ENCODE data around the gene BARHL1. TPM values are rescaled to one million over a fixed set of nuclear protein-coding genes. Genes with fewer than 3 reads are reported as not detected.
A peak's percentile ranks its signal among the peaks of the same experiment; 100 is the strongest.

Gene BARHL1
- total and polyA plus RNA-seq, 2 experiments from 2014 or later = not detected

DNA sequence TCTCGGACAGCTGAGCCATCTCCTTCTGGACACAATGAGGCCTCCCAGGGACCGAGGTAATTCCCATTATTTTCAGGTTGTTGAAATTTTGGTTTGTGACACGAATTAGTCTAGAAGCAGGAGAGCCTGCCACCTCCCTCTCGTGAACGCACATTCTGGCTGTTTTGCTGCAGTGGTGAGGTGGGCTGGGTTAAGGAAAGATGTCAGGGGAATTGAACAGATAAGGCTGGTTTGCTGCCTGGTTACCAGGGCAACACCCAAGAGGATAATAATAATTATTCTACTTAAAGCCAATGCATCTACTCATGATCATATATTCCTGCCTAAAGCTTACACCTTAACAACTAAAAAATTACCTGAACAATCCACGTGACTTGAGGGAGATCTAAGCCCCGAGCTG is 49.3 kb downstream of the BARHL1 start (continued):
- TF ChIP-seq, protein P1, sequence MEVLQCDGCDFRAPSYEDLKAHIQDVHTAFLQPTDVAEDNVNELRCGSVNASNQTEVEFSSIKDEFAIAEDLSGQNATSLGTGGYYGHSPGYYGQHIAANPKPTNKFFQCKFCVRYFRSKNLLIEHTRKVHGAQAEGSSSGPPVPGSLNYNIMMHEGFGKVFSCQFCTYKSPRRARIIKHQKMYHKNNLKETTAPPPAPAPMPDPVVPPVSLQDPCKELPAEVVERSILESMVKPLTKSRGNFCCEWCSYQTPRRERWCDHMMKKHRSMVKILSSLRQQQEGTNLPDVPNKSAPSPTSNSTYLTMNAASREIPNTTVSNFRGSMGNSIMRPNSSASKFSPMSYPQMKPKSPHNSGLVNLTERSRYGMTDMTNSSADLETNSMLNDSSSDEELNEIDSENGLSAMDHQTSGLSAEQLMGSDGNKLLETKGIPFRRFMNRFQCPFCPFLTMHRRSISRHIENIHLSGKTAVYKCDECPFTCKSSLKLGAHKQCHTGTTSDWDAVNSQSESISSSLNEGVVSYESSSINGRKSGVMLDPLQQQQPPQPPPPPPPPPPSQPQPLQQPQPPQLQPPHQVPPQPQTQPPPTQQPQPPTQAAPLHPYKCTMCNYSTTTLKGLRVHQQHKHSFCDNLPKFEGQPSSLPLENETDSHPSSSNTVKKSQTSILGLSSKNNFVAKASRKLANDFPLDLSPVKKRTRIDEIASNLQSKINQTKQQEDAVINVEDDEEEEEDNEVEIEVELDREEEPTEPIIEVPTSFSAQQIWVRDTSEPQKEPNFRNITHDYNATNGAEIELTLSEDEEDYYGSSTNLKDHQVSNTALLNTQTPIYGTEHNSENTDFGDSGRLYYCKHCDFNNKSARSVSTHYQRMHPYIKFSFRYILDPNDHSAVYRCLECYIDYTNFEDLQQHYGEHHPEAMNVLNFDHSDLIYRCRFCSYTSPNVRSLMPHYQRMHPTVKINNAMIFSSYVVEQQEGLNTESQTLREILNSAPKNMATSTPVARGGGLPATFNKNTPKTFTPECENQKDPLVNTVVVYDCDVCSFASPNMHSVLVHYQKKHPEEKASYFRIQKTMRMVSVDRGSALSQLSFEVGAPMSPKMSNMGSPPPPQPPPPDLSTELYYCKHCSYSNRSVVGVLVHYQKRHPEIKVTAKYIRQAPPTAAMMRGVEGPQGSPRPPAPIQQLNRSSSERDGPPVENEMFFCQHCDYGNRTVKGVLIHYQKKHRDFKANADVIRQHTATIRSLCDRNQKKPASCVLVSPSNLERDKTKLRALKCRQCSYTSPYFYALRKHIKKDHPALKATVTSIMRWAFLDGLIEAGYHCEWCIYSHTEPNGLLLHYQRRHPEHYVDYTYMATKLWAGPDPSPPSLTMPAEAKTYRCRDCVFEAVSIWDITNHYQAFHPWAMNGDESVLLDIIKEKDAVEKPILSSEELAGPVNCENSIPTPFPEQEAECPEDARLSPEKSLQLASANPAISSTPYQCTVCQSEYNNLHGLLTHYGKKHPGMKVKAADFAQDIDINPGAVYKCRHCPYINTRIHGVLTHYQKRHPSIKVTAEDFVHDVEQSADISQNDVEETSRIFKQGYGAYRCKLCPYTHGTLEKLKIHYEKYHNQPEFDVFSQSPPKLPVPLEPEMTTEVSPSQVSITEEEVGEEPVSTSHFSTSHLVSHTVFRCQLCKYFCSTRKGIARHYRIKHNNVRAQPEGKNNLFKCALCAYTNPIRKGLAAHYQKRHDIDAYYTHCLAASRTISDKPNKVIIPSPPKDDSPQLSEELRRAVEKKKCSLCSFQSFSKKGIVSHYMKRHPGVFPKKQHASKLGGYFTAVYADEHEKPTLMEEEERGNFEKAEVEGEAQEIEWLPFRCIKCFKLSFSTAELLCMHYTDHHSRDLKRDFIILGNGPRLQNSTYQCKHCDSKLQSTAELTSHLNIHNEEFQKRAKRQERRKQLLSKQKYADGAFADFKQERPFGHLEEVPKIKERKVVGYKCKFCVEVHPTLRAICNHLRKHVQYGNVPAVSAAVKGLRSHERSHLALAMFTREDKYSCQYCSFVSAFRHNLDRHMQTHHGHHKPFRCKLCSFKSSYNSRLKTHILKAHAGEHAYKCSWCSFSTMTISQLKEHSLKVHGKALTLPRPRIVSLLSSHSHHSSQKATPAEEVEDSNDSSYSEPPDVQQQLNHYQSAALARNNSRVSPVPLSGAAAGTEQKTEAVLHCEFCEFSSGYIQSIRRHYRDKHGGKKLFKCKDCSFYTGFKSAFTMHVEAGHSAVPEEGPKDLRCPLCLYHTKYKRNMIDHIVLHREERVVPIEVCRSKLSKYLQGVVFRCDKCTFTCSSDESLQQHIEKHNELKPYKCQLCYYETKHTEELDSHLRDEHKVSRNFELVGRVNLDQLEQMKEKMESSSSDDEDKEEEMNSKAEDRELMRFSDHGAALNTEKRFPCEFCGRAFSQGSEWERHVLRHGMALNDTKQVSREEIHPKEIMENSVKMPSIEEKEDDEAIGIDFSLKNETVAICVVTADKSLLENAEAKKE (CRISPR knock-in tag; IDR thresholded peaks at IDR 0.05) = no peak

DNA sequence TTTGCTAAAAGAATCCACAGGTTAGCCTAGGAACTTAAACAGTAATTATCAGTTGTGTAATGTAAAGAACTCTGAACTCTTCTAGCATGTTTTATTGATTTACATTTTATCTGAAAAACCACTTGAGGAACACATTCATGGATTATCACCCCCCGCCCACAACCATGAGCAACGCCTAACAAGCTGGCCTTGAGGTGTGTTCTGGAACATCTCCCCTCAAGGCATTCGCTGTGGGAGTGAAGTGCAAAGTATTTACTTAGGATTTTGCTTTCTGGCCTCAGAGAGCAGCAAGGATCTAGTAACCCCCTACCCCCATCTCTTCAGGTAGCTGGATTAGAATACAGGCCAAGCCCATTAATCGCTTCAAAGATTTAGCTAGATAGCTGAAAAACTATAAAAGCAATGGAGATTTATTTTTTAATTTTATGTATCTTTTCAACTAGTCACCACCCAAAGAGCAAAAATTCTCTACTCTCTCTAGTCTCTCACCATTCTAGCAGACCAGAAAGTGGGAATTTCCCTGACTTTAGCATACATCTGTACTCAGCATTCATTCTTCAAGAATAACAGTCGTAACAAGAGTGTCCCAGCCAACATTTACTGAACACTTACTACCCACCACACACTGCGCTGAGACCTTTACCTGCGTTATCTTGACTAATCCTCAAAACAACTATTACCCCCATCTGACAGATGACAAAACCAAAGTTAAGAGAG is 50.2 kb downstream of the BARHL1 start:
- peaks cover 16% of the 10 kb centered on the region; the same call in 1 of the 2 replicates for H3K36me3 ChIP-seq (ENCODE audit: insufficient read depth)
- H3F3A ChIP-seq (replicated peaks; ENCODE audit: low read depth) = no peaks in the 10 kb centered on the region
- ATAC-seq (no peak), DNase-seq (ENCODE audit: low spot score) (no peak)
- Mint-ChIP-seq H3K4me3 (no peak overlapping the region), H3K27ac (no peak overlapping the region), H3K9me3 (no peaks in the 10 kb centered on the region), H3K27me3 (ENCODE audit: insufficient read depth, low read depth, poor library complexity) (peaks cover 2% of the 10 kb centered on the region), H3K4me1 (peaks cover 10% of the 10 kb centered on the region), H3K36me3 (ENCODE audit: low read depth) (peaks cover 44% of the 10 kb centered on the region)
- 0 out of 2 replicates have a peak overlapping the region, but pooled peaks have one; percentile 21 for H3K27ac ChIP-seq (ENCODE audit: low read depth)
- H3K79me2 ChIP-seq (replicated peaks; ENCODE audit: insufficient read depth) = no peaks in the 10 kb centered on the region
- H2AFZ ChIP-seq = no peak overlapping the region
- H3K4me3 ChIP-seq = no peak overlapping the region
- H3K9me2 ChIP-seq (ENCODE audit: insufficient read depth) = no peaks in the 10 kb centered on the region
- TF ChIP-seq ZNF114 (CRISPR knock-in tag; IDR thresholded peaks at IDR 0.05) (no peak), NANOG (IDR thresholded peaks at IDR 0.05; ENCODE audit: borderline replicate concordance) (no peak), POLR2AphosphoS5 (IDR thresholded peaks at IDR 0.05; ENCODE audit: low read depth) (no peak), EZH2 (IDR thresholded peaks at IDR 0.05; ENCODE audit: low read depth, unreplicated experiment) (no peak), EZH2phosphoT487 (IDR thresholded peaks at IDR 0.05; ENCODE audit: unreplicated experiment) (no peak), CREB1 (CRISPR knock-in tag; IDR thresholded peaks at IDR 0.05; ENCODE audit: low read depth) (no peak)
- TF ChIP-seq, protein P2, sequence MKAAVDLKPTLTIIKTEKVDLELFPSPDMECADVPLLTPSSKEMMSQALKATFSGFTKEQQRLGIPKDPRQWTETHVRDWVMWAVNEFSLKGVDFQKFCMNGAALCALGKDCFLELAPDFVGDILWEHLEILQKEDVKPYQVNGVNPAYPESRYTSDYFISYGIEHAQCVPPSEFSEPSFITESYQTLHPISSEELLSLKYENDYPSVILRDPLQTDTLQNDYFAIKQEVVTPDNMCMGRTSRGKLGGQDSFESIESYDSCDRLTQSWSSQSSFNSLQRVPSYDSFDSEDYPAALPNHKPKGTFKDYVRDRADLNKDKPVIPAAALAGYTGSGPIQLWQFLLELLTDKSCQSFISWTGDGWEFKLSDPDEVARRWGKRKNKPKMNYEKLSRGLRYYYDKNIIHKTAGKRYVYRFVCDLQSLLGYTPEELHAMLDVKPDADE (IDR thresholded peaks at IDR 0.05) = no peak
- TF ChIP-seq, protein P1 (CRISPR knock-in tag; IDR thresholded peaks at IDR 0.05) = no peak
- H3K27me3 ChIP-seq (ENCODE audit: insufficient read depth) = no peaks in the 10 kb centered on the region
- no peak overlapping the region for H3K4me2 ChIP-seq
- peaks cover 10% of the 10 kb centered on the region for H3K4me1 ChIP-seq (ENCODE audit: insufficient read depth)
- H4K20me1 ChIP-seq (replicated peaks; ENCODE audit: insufficient read depth) = peaks cover 4% of the 10 kb centered on the region; the same call in 1 of the 2 replicates
